HG02870 (cell line): ENCODE measurements around the gene TMEM141.
"Not testable (repeated sequence)": the region's sequence is repeated elsewhere in the genome, so short reads cannot be mapped to it uniquely, and the experiment has no call there.

Experiments
- ATAC-seq: cut with Tn5 transposase; IDR thresholded peaks from one replicate; pipeline ENCODE4 v1.9.1; 2021; ENCODE audit warnings: mild to moderate bottlenecking, moderate library complexity; ENCODE audit not compliant: unreplicated experiment

The TMEM141 gene

DNA sequence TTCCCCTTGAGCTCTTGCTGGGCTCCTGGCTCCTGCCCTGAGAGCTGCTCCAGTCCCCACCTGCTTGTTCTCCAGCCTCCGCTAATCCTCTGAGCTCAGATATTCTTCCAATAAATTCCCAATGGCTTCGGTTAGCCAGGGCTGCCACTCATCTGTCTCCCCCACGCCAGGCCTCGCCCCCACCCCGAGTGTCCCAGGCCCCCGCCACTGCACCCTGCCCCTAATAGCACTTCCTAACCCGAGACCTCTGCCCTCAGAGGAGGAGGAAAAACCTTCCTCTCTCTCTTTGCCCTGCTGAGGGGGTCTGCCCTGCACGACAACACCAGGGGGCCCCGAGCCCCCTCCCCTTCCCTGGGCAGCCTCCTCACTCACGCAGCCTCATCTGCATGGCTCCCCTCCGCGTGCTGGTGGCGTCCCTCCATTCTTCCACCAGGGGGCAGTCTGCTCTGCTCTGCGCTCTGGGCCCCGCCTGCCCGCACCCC, 21.4 kb upstream of the TMEM141 start:
- no peak for ATAC-seq

DNA sequence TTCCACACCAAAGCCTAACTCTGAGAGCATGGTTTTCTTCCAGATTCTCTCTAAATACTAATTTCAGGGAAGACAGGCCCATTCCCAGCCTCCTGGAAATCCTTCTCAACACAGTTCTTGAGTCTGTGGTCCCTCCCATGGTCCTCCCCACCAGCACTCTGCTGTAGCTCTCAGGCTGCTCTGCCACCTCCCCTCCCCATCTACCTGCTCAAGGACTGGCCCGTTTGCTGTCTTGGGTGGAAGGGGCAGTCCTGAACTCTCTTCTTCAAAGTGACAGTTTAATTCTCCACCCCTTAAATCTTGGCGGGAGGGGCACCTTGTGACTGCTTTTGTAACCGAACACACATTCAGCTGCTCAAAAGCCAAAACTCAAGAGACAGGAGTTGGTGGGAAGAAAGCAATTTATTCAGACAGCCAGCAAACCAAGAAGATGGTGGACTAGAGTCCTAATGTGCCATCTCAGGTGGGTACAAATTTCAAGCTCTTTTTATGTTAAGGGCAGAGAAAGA, 19.2 kb upstream of the TMEM141 start:
- ATAC-seq: no peak

DNA sequence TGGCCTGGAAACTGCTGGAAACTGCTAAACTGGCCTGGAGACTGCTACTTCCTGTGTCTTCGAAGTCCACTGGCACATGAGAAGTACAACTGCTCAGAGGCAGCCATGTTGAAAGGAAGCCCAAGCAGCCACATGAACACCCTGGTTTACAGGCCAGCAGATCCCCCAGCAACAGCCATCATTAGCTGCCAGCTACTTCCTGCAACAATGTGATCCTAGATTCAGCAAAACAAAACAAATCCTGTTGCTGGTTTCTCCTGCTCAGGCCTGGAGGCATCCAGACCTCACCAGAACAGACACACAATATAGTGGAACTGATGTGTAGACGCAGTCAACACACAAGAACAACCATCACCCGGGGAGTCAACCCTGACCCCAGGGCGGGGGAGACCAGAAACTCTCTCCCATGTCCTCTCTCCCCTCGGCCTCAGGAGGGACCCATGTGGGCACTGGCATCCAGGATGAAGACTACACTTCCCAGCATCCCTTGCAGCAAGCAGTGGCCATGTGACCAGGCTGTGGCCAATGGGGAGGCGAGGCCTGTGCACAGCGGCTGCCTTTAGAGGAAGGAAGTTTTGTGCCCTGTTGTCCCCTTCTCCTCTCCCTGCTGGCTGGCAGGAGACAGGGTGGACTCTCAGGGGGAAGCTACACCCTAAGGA, 17.6 kb upstream of the TMEM141 start:
- ATAC-seq: no peak

DNA sequence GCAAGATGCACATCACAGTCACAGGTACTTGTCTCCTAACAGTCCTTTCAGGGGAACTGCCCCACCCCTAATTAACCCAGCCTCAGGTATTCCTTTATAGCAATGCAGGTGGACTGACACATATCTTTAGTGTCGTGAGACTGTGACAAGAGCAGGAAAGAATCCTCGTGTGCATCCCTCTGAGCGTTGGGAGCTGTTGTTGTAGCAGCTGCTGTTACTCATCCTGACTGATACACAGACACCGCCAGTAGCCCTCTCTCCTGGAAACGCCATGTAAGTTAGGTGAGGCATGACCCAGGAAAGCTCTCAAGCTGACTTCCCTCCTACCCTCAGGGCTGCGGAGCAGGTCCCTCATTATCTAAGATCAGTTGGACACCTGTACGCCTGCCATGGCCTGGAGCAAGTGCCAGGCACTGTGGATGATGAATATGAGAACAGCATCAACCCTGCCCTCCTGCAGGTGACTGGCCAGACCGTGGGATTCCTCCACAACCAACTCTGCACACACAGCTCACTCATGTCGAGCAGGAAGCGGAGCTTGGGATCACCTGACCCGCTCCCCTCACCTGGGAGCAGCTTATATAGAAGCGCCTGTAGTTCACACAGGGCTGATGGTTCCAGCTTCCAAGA, 16.6 kb upstream of the TMEM141 start:
- ATAC-seq: no peak

DNA sequence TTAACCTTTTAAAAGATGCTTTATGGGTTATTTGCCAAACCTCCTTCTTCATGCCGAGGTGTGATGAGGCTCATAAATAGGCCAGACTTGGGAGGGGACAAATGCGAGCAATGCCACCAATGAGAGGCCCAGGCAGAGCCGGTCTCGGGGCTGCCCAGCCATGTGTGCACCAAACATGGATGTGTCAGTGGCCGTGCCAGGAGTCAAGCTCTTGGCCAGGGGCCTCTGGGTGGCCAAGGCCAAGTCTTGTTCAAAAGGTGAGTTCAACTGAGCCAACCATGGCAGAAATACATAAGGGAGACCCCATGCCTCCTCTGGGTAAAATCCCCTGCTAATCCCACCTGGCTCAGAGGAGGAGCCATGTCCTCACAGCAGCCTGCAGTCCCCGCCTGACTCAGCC, 16.0 kb upstream of the TMEM141 start:
- no peak for ATAC-seq

DNA sequence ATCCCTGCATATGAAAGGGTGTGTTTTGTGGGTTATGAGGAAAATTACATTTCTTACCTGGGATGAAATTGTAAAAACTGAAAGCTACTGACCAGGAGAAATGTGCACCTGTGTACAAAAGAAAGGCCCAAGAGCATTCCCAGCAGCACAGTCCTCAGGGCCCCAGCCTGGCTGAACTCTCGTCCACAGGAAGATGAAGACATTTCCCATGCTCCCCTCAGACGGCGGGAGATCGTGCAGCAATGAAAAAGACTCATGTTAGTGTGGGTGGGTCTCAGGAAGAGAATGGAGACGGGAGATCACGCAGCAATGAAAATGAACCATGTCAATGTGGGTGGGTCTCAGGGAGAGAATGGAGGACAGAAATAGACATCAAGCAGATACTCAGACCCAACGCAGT, 14.2 kb upstream of the TMEM141 start:
- ATAC-seq: no peak

DNA sequence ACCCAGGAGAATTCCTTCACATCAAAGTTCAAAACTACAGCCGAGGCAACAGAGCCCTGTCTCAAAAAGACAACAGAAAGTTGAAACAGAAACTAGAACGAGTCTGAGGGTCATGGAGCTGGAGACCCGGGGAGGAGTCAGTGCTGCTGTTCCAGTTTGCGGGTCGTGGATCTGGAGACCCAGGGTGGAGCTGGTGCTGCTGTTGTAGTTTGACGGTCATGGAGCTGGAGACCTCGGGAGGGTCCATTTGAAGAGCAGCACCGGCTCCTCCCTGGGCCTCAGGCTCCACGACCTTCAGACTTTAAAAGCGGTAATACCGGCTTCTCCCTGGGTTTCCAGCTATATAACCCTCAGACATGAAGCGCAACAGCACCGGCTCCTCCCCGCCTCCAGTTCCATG, 13.8 kb upstream of the TMEM141 start:
- no peak for ATAC-seq

DNA sequence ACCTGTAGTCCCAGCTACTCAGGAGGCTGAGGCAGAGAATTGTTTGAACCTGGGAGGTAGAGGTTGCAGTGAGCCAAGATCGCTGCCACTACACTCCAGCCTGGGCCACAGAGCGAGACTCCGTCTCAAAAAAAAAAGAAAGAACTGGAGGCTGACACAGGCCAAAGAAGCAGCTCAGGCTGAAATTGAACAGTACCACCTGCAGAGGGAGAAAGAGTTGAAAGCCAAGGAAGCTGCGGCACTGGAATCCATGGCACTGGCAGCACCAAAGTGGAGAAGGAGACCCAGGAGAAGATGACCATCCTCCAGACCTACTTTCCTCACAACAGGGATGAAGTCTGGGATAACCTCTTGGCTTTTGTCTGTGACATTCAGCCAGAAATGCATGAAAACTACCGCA, 11.3 kb upstream of the TMEM141 start:
- no peak for ATAC-seq

DNA sequence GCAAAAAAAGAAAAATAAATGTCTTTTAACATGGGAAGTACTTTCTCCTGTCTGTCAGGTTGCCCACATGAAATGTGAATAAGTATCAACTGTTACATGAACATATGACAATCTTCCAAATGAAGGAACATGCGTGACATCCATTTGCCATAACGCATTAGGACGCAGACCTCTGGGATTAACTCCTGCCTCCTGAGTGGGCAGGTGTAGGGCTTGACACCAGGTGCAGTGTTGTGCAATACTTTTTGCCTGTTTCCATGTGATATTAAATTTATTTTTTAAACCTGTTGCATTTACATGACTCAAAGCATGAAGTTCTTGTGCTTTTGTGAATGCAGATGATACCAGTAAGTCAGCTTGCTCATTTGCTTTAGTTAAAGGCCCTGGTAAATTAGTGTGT, 8.7 kb upstream of the TMEM141 start:
- no peak for ATAC-seq

DNA sequence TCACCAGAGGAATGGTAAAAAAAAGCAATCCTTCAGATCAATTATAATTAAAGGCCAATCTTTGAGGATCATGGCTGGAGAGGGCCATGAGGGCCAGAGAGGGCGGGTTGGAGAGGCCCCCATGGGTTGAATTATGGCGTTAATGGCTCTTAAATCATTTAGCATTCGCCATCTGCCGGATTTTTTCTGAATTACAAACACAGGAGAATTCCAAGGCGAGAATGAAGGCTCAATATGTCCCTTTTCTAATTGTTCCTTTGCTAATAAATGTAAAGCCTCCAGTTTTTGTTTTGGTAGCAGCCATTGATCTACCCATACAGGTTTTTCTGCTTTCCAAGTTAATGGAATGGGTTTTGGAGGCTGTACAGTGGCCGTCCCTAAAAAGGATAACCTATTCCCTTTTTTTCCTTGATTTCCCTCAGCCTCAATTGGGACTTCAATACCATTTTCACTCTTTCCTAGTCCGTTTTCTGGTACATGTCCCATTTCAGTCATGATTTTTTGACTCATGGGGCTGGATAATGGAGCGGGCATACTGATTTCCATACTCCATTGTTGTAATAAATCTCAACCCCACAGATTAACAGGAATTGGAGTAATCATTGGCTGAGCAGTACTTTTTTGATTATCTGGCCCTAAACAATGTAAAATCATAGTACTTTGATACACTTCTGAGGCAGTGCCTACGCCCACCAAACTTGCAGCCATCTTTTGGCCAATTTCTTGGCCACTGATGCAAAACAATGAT, 6.7 kb upstream of the TMEM141 start:
- no peak for ATAC-seq

DNA sequence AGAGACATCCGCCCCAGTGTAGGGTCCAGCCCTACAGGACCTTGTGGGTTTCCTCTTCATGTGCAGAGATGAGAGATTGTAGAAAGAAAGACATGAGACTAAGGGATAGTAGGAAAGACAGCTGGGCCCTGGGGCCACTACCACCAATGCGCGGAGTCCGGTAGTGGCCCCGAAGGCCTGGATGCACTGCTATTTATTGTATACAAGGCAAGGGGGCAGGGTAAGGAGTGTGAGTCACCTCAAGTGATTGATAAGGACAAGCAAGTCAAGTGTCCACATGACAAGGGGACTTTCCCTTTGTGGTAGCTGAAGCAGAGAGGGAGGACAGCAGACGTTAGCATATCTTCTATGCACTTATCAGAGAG, 6.2 kb upstream of the TMEM141 start:
- no peak for ATAC-seq

DNA sequence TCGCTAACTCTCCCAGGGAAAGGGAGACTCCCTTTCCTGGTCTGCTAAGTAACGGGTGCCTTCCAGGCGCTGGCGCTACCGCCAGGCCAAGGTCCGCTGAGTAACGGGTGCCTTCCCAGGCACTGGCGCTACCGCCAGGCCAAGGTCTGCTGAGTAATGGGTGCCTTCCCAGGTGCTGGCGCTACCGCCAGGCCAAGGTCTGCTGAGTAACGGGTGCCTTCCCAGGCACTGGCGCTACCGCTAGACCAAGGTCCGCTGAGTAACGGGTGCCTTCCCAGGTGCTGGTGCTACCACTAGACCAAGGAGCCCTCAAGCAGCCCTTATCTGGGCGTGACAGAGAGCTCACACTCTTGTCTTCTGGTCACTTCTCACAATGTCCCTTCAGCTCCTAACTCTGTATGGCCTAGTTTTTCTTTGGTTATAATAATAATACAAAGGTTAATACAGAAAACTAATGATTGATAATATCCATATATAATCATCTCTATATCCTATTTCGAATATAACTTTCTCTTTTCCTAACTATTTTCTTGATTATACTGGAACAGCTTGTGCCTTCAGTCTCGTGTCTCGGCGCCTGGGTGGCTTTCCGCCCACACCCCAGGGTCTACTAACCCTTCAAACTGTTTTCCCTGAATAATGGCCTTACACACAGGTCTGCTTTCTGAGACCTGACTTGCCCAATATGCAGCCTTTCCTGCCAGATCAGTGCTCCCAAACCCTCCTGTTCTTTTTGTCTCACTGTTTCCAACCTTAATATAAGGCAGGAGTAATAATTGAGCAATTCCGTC, 5.4 kb upstream of the TMEM141 start:
- not testable (repeated sequence) for ATAC-seq

DNA sequence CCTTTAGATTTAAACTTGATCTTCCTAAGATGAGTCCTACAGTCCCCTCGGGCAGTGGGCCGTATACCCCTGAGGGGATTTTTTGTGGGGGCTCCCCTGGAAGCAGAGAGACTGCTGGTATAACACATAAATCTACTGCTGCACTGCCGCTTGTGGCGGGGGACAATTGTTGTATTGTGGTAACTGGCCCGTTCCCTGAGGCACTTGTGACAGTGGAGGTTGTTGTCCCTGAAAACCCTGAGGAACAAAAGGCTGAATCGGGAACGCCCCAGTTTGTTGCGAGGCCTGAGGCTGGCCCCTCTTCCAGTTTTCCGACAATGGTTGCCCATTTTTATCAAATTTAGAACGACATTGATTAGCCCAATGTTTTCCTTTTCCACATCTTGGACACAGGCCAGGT, 4.7 kb upstream of the TMEM141 start:
- no peak for ATAC-seq

DNA sequence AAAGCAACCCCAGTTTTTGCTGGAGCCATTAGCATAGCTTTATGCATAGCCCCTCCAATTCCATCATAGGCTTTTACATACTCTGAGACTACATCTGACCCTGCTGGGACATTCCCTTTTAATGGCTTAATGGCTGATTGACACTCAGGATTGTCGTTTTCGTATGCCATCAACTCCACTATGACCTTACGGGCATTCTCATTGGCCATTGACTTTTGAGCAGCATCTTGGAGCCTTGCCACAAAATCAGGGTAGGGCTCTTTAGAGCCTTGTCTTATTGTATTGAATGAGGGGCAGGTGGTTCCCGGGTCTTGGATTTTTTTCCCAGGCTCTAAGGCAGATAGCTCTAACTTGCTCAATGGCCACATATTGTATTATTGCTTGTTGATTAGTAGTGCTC, 4.2 kb upstream of the TMEM141 start:
- ATAC-seq: not testable (repeated sequence)

DNA sequence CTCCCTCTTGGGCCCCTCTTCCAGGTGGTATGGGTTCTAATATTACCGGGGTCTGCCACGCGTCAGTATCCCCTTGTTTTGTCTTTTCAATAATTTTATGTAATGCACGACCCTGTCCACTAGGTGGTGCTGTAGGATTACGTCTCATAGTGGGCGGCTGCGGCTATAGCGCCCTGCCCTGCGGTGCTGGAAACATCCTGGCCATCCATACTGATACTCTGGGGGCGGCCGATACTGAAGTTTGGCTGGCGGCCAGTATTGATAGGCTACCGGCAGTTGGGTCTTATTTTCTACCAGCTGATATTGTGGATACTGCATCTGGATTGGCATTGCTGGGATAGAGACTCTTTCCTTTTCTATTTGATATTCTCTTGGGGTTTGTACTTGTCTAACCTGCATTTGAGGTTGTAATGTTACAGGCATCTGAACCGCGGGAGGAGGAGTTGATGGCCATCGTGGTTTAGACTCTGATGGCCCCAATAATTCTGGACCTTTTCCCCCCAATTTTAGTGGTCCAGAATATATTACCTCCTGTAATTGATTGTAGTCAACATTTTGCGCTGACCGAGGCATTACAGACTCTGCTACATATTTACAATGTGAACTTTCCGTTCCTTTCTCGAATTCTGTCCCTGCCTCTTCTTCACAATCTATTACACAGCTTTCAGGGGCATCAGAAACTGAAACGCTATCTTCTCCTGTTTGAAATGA, 3.3 kb upstream of the TMEM141 start:
- no peak for ATAC-seq

DNA sequence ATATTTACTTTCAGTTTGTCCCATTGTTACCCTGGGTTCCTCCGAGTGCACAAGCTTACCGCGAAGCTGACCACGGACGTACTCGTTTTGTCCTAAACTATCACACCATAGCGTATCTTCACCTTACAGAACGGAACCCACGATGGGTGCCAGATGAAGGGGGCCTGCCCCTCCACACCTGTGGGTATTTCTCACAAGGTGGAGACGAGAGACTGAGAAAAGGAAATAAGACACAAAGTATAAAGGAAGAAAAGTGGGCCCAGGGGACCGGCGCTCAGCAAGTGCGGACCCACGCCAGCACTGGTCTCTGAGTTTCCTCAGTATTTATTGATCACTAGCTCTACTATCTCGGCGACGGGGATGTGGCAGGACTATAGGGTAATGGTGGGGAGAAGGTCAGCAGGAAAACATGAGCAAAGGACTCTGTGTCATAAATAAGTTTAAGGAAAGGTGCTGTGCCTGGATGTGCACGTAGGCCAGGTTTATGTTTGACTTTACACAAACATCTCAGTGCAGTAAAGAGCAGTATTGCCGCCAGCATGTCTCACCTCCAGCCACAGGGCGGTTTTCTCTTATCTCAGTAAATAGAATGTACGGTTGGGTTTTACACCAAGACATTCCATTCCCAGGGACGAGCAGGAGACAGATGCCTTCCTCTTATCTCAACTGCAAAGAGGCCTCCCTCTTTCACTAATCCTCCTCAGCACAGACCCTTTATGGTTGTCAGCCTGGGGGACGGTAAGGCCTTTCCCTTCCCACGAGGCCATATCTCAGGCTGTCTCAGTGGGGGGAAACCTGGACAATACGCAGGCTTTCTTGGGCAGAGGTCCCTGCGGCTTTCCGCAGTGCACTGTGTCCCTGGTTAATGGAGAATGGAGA, 2.3 kb upstream of the TMEM141 start:
- ATAC-seq: not testable (repeated sequence)

DNA sequence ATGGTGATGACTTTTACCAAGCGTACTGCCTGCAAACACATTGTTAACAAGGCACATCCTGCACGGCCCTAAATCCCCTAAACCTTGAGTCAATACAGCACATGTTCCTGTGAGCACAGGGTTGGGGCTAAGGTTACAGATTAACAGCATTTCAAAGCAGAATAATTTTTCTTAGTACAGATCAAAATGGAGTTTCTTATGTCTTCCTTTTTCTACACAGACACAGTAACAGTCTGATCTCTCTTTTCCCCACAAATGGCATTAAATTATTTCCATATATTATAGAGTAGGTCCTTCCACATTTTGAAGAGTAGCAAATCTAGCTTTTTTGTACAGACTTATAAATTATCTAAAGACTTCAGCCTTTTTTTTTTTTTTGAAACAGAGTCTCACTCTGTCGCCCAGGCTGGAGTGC, 1.6 kb upstream of the TMEM141 start:
- no peak for ATAC-seq

DNA sequence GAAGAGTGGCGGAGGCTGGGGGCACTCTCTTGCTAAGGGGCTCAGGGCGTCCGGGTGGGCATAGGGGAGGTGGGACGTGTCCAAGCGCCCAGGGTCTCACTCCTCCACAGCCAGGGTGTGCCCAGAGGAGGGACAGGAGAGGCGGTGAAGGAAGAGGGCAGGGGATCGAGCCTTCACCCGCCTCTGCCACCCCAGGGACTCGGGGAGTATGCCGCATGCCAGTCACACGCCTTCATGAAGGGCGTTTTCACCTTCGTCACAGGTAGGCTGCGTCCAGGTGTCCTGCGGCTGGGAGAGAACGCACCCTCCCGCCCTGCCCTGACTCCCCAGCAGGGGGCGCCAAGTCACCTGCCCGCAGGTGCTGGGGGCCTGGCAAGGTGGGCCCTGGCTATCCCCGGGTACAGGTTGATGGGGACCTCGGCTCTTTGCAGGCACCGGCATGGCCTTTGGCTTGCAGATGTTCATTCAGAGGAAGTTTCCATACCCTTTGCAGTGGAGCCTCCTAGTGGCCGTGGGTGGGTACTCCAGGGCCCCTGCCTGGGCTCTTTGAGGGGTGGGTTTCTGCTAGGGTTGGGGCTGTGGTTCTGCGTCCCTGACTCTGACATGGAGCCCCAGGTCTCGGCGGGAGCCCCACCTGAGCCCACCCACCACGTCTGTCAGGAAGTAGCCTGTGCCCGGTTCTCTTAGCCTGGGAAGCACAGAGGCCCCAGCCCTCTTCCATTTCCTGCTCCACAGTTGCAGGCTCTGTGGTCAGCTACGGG, 552 bp downstream of the TMEM141 start:
- no peak for ATAC-seq
